Neural progenitor cell (in vitro differentiated cells): Measurements from ENCODE around the gene RBMS1.

Source experiments
- CTCF ChIP-seq: fragments of 200-600 bp; sonication (generic); IDR thresholded peaks from 2 replicates; pipeline ENCODE4 v1.5.1; 2017; ENCODE audit warnings: antibody characterized with exemption, mild to moderate bottlenecking
- EZH2 ChIP-seq: fragments of 200-600 bp; sonication (generic); IDR thresholded peaks from 2 replicates; pipeline ENCODE4 v1.6.1; 2017; ENCODE audit warnings: antibody characterized with exemption, mild to moderate bottlenecking, moderate library complexity

- TF ChIP-seq CTCF (no peak), EZH2 (no peak)
Observed at GRCh38 chr2:160232905-160233475, 260.6 kb downstream of the RBMS1 start.
